H9 (cell line): ENCODE results near the gene FHL1. TPM values are rescaled to one million over a fixed set of nuclear protein-coding genes. Genes with fewer than 3 reads are reported as not detected.

Experiments used
- DNase-seq: peaks from one replicate; pipeline ENCODE4 v3.0.0-alpha.2; 2017
- H2AFZ ChIP-seq: one replicate; pipeline ENCODE4 v1.6.1; 2013; ENCODE audit warnings: mild to moderate bottlenecking, low read length, control low read depth, moderate library complexity
- H2AK5ac ChIP-seq: 2 replicates; pipeline ENCODE4 v1.6.1; 2013; ENCODE audit warnings: low read length, control low read depth, mixed read lengths; ENCODE audit not compliant: insufficient read length
- H2BK120ac ChIP-seq: one replicate; pipeline ENCODE4 v1.6.1; 2013; ENCODE audit warnings: low read depth, mild to moderate bottlenecking, low read length, control low read depth, inconsistent platforms; ENCODE audit not compliant: poor library complexity, severe bottlenecking
- H2BK12ac ChIP-seq: 2 replicates; pipeline ENCODE4 v1.6.1; 2013; ENCODE audit warnings: low read length, control low read depth, mixed read lengths, low read depth; ENCODE audit not compliant: insufficient read length
- H2BK15ac ChIP-seq: 2 replicates; pipeline ENCODE4 v1.6.1; 2013; ENCODE audit warnings: low read depth, low read length, control low read depth
- H2BK20ac ChIP-seq: one replicate; pipeline ENCODE4 v1.6.1; 2013; ENCODE audit warnings: low read depth, mild to moderate bottlenecking, low read length, control low read depth, inconsistent platforms; ENCODE audit not compliant: poor library complexity, severe bottlenecking
- H2BK5ac ChIP-seq: 2 replicates; pipeline ENCODE4 v1.6.1; 2013; ENCODE audit warnings: low read length, control low read depth, mixed read lengths; ENCODE audit not compliant: insufficient read length
- H3K14ac ChIP-seq: 2 replicates; pipeline ENCODE4 v1.6.1; 2013; ENCODE audit warnings: low read length, control low read depth; ENCODE audit not compliant: insufficient read depth
- H3K18ac ChIP-seq: 2 replicates; pipeline ENCODE4 v1.6.1; 2013; ENCODE audit warnings: low read depth, mild to moderate bottlenecking, mixed read lengths, low read length, control low read depth; ENCODE audit not compliant: insufficient read length
- H3K23ac ChIP-seq: 2 replicates; pipeline ENCODE4 v1.6.1; 2013; ENCODE audit warnings: low read length, control low read depth, mixed read lengths, low read depth; ENCODE audit not compliant: insufficient read length
- H3K23me2 ChIP-seq: 2 replicates; pipeline ENCODE4 v1.6.1; 2013; ENCODE audit warnings: low read depth, mild to moderate bottlenecking, mixed read lengths, low read length, control low read depth; ENCODE audit not compliant: insufficient read length, poor library complexity, severe bottlenecking
- H3K27ac ChIP-seq: 2 replicates; pipeline ENCODE4 v1.5.1; 2013; ENCODE audit warnings: low read length, control low read depth, mixed read lengths, low read depth; ENCODE audit not compliant: insufficient read length
- H3K27me3 ChIP-seq: 2 replicates; pipeline ENCODE4 v1.6.1; 2013; ENCODE audit warnings: low read length, control low read depth, inconsistent platforms; ENCODE audit not compliant: insufficient read depth
- H3K4ac ChIP-seq: 2 replicates; pipeline ENCODE4 v1.6.1; 2013; ENCODE audit warnings: low read depth, mild to moderate bottlenecking, control low read depth, inconsistent platforms, low read length, moderate library complexity
- H3K4me1 ChIP-seq: 2 replicates; pipeline ENCODE4 v1.6.1; 2013; ENCODE audit warnings: low read length, control low read depth, inconsistent platforms; ENCODE audit not compliant: insufficient read depth
- H3K4me2 ChIP-seq: 2 replicates; pipeline ENCODE4 v1.6.1; 2013; ENCODE audit warnings: low read length, control low read depth, mixed read lengths; ENCODE audit not compliant: insufficient read length, insufficient read depth
- H3K56ac ChIP-seq: 2 replicates; pipeline ENCODE4 v1.6.1; 2013; ENCODE audit warnings: low read depth, mild to moderate bottlenecking, mixed read lengths, low read length, control low read depth; ENCODE audit not compliant: insufficient read length
- H3K79me1 ChIP-seq: 2 replicates; pipeline ENCODE4 v1.6.1; 2013; ENCODE audit warnings: low read depth, mild to moderate bottlenecking, moderate library complexity, low read length, control low read depth, inconsistent platforms; ENCODE audit not compliant: insufficient read depth, poor library complexity, severe bottlenecking
- H3K79me2 ChIP-seq: 2 replicates; pipeline ENCODE4 v1.6.1; 2013; ENCODE audit warnings: low read length, control low read depth, inconsistent platforms; ENCODE audit not compliant: insufficient read depth
- H3K9ac ChIP-seq: 2 replicates; pipeline ENCODE4 v1.6.1; 2013; ENCODE audit warnings: low read length, control low read depth, mixed read lengths; ENCODE audit not compliant: insufficient read length; ENCODE audit errors: extremely low read depth
- H3K9me3 ChIP-seq: one replicate; pipeline ENCODE4 v1.6.1; 2013; ENCODE audit warnings: low read depth, low read length, inconsistent platforms; ENCODE audit not compliant: control insufficient read depth
- H3T11ph ChIP-seq: one replicate; pipeline ENCODE4 v1.6.1; 2013; ENCODE audit warnings: mild to moderate bottlenecking, low read length, control low read depth, inconsistent platforms
- H4K20me1 ChIP-seq: one replicate; pipeline ENCODE4 v1.6.1; 2013; ENCODE audit not compliant: control insufficient read depth, insufficient read length, insufficient read depth
- H4K5ac ChIP-seq: 2 replicates; pipeline ENCODE4 v1.6.1; 2013; ENCODE audit warnings: low read depth, mild to moderate bottlenecking, mixed read lengths, low read length, control low read depth; ENCODE audit not compliant: insufficient read length
- H4K8ac ChIP-seq: replicated peaks from 2 replicates; pipeline ENCODE4 v1.6.1; 2013; ENCODE audit warnings: low read length, control low read depth, mixed read lengths, low read depth; ENCODE audit not compliant: insufficient read length
- H4K91ac ChIP-seq: 2 replicates; pipeline ENCODE4 v1.6.1; 2013; ENCODE audit warnings: low read depth, mild to moderate bottlenecking, moderate library complexity, mixed read lengths, low read length, control low read depth; ENCODE audit not compliant: insufficient read length
- H3K27ac Mint-ChIP-seq, 3 experiments: 2 replicates in 2 of 3; 3 replicates in 1 of 3; pipeline ENCODE4 v1.8.0; 2020 to 2021; ENCODE audit warnings: mixed read lengths in 3 of 3, mild to moderate bottlenecking in 1 of 3, moderate library complexity in 1 of 3
- H3K27me3 Mint-ChIP-seq: 2 replicates; pipeline ENCODE4 v1.8.0; 2021; ENCODE audit warnings: low read depth, mild to moderate bottlenecking, moderate library complexity, mixed read lengths
- H3K36me3 Mint-ChIP-seq, 3 experiments: 2 replicates in 2 of 3; 3 replicates in 1 of 3; pipeline ENCODE4 v1.8.0; 2020 to 2021; ENCODE audit warnings: low read depth in 3 of 3, mixed read lengths in 3 of 3; ENCODE audit not compliant: insufficient read depth in 1 of 3
- H3K4me1 Mint-ChIP-seq, 2 experiments: 2 replicates each; pipeline ENCODE4 v1.8.0; 2020; ENCODE audit warnings: mixed read lengths in 2 of 2
- H3K4me3 Mint-ChIP-seq, 2 experiments: 2 replicates in 1 of 2; 3 replicates in 1 of 2; pipeline ENCODE4 v1.8.0; 2020 to 2021; ENCODE audit warnings: mild to moderate bottlenecking in 2 of 2, mixed read lengths in 2 of 2, moderate library complexity in 1 of 2
- H3K9me3 Mint-ChIP-seq, 2 experiments: 2 replicates in 1 of 2; 3 replicates in 1 of 2; pipeline ENCODE4 v1.8.0; 2020; ENCODE audit warnings: mild to moderate bottlenecking in 2 of 2, mixed read lengths in 2 of 2, moderate library complexity in 1 of 2
- CTCF ChIP-seq: fragments of 200-600 bp; sonication (generic); conservative IDR thresholded peaks from 3 replicates; pipeline ENCODE4 v1.8.0; 2021; ENCODE audit warnings: antibody characterized with exemption, mild to moderate bottlenecking
- WGBS: extraction: QIAGEN DNeasy Blood & Tissue Kit; methylation state at CpG from one replicate; pipeline ENCODE4 v1.1.7; 2013; ENCODE audit warnings: missing lambda C conversion rate, low lambda C conversion rate, mixed read lengths; ENCODE audit not compliant: insufficient read length; ENCODE audit errors: extremely low coverage; 5-methylcytosine and 5-hydroxymethylcytosine counted together
- total RNA-seq: library from RNA; stranded (reverse); gene quantifications from 2 replicates; pipeline ENCODE4 v1.2.1, GENCODE V29; 2021

The FHL1 gene
- total RNA-seq, 1 experiment from 2014 or later = 20.0 TPM

DNA sequence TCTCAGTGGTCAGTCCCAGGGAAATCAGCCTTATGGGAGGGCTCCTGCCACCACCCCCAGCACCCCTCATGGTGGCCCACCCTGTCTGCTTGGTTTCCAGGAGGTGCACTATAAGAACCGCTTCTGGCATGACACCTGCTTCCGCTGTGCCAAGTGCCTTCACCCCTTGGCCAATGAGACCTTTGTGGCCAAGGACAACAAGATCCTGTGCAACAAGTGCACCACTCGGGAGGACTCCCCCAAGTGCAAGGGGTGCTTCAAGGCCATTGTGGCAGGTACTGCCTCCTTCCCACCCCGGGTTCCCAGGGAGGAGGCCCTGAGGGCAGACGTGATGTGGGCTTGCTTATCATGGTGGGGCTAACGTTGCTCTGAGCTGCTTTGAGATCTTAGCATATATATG, 59.6 kb downstream of the FHL1 start:
- Histone ChIP-seq H3K14ac (no peak overlapping the region), H2BK5ac (no peak overlapping the region), H3K79me2 (no peaks in the 10 kb centered on the region), H3K9ac (no peak overlapping the region), H4K20me1 (no peaks in the 10 kb centered on the region), H3K27ac (no peak overlapping the region), H4K8ac (no peak overlapping the region), H3K56ac (no peak overlapping the region), H3K9me3 (peaks cover 56% of the 10 kb centered on the region), H3K4me1 (no peaks in the 10 kb centered on the region), H2BK120ac (no peak overlapping the region), H3K18ac (no peak overlapping the region), H2AFZ (no peak overlapping the region), H4K5ac (no peak overlapping the region), H3K27me3 (no peaks in the 10 kb centered on the region), H2AK5ac (no peak overlapping the region), H3K4me2 (no peak overlapping the region), H3K79me1 (no peaks in the 10 kb centered on the region), H2BK15ac (no peak overlapping the region), H3K23ac (no peak overlapping the region), H3T11ph (no peak overlapping the region), H4K91ac (no peak overlapping the region), H2BK20ac (no peak overlapping the region), H2BK12ac (no peak overlapping the region), H3K23me2 (no peaks in the 10 kb centered on the region), H3K4ac (no peak overlapping the region)
- DNase-seq = no peak
- no peak for TF ChIP-seq CTCF
- no peaks in the 10 kb centered on the region for H3K27me3 Mint-ChIP-seq
- peaks cover 19 to 28% (median 22%) of the 10 kb centered on the region in 3 experiments; a peak in 6 of 7 replicates for H3K36me3 Mint-ChIP-seq
- peaks cover 5 to 21% of the 10 kb centered on the region in 2 experiments for H3K4me1 Mint-ChIP-seq
- peak overlapping the region in 1 of 2 experiments; percentile 6; a peak in 1 of 5 replicates for H3K4me3 Mint-ChIP-seq
- no CpG with 5 or more reads among the region's 6 CpGs for WGBS
- peak overlapping the region in 1 of 3 experiments; percentile 44; a peak in 1 of 7 replicates for H3K27ac Mint-ChIP-seq
- H3K9me3 Mint-ChIP-seq = peaks cover 58 to 65% of the 10 kb centered on the region in 2 experiments
